Skeletal muscle cell (primary cell): ENCODE measurements around the gene LGMN.

Source experiments
- DNase-seq: peaks from one replicate; pipeline ENCODE4 v3.0.0-alpha.2; 2010; ENCODE audit warnings: low read depth
- H3K4me3 ChIP-seq: 2 replicates; pipeline ENCODE4 v1.5.1; 2011; ENCODE audit warnings: low read depth, mild to moderate bottlenecking, control low read depth, low read length, moderate library complexity

LGMN gene

DNA sequence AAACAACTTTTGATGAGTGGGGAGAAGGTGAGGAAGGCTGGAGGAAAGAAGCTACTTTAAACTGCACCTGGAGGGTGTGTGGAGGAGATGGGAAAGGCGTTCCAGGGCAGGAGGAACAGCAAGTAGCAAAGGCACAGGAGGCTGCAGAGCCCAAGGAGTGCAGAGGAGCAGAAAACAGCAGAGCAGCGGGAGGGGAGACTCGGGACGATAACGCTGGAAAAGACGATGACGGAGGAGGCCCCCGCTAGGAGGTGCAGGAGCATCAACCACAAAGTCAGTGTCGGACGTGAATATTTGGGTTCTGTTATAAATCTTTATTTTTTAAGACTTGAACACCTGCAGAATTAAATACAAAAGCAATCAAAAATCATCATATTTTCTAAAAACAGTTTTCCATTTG lies 44.9 kb downstream of the LGMN start:
- H3K4me3 ChIP-seq: no peak overlapping the region
- DNase-seq: no peak

DNA sequence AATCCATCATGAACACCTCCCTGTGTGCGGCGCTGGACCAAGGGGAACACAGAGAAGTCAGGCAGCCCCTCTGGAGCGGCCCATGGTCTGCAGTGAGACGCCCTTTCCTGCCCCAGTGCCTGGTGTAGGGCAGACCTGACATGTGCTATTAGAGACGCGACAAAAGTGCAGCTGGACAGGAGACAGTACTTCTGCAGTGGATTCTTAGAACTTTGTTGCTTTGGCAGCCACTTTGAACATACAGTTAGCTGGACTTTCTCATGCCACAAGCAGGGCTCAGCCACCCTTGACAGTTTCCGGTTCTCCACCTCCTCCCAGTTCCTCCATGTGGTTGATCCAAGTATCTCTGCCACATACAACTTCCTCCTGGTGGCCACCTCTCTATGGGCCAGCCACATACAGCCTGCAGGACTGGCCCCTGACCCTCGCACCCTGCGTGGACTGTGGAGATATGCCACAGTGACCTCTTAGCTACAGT lies 45.9 kb downstream of the LGMN start:
- no peak for DNase-seq
- no peak overlapping the region for H3K4me3 ChIP-seq

GRCh38 chr14:92701826-92702225 lies 46.6 kb downstream of the LGMN start:
- H3K4me3 ChIP-seq: no peak overlapping the region
- DNase-seq: no peak

DNA sequence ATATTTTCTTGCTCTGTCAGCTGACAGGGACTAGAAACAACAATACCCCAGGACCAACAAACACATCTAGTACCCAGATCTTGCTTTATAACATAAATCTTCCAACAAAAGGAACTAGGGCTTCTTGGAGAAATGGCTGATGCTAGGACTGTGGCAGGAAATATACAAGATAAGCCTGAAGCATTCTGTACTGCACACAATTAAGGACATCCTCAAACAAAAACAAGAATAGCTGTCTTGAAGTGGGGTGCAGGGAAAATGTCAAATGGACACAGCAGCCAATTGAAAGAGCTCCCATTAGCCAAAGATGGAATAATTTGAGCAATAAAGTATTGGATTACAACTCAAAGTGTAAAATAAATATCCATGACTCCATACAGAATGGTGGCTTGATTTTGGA lies 50.0 kb downstream of the LGMN start:
- no peak for DNase-seq
- H3K4me3 ChIP-seq: no peak overlapping the region

GRCh38 chr14:92696366-92696765 lies 52.1 kb downstream of the LGMN start:
- H3K4me3 ChIP-seq: no peak overlapping the region
- no peak for DNase-seq

DNA sequence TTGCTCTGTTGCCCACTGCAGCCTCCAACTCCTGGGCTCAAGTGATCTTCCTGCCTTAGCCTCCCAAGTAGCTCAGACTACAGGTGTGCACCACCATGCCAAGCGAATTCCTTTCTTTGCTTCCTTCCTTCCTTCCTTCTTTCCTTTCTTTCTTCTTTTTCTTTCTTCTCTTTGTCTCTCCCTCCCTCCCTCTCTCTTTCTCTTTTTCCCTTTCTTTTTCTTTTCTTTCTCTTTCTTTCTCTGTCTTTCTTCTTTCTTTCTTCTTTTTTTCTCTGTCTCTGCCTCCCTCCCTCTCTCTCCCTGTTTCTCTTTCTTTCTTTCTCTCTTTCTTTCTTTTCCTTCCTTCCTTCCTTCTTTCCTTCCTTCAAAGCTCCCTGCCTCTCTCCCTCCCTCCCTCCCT lies 52.9 kb downstream of the LGMN start:
- no peak overlapping the region for H3K4me3 ChIP-seq

GRCh38 chr14:92694807-92695206 lies 53.6 kb downstream of the LGMN start:
- no peak overlapping the region for H3K4me3 ChIP-seq
- DNase-seq: no peak

More for the DNA sequence above, 52.9 kb downstream of the LGMN start:
- DNase-seq: no peak

- no peak for DNase-seq
- H3K4me3 ChIP-seq: no peak overlapping the region
Observed at GRCh38 chr14:92693998-92694795, 54.2 kb downstream of the LGMN start.

GRCh38 chr14:92692822-92693226 lies 55.6 kb downstream of the LGMN start:
- no peak for DNase-seq
- no peak overlapping the region for H3K4me3 ChIP-seq

DNA sequence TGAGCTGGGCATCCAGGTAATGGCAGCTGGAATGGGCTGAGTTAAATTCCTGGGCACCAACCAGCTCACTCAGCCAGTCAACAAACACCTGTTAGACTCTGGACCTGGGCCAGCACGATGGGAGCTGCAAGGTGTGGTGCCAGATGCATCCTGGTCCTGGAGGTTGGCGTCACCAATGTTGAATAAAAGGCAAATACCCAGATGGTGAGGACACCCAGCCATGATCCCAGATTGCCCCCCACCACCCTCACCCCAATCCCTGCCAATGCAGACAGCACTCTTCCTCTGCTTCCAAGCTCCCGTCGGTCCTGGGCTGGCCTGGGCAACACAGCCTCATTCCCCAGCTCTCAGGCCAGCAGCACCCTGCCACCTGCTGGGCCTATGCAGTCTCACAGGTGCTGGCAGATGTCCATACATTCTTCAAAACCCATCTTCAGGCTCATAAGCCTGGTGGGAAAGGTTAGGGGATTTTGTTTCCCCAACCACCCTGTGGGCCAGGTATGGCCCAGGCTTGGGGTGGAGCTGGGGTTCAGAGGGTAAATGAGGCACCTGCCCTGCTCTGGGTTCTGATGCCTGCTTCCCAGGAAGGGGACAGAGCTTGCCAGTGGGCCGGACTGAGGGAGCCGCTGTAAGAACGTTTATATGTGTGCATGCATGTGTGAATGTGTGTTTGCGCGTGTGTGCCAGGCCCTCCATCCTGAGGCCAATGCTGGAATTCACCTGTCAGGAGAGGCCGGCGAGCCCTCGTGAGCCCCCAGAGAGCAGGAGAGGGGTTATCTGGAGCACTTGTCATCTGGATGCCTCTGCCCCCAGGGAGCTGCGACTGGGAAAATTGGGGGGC lies 58.0 kb downstream of the LGMN start:
- no peak overlapping the region for H3K4me3 ChIP-seq
- DNase-seq: peak; percentile 22

- H3K4me3 ChIP-seq: no peak overlapping the region
- DNase-seq: no peak
Observed at GRCh38 chr14:92688434-92689375, 59.7 kb downstream of the LGMN start.

GRCh38 chr14:92687681-92688433 lies 60.6 kb downstream of the LGMN start:
- no peak for DNase-seq

GRCh38 chr14:92686900-92687427 lies 61.5 kb downstream of the LGMN start:
- DNase-seq: no peak
- H3K4me3 ChIP-seq: peak overlapping the region; percentile 29

More at GRCh38 chr14:92687681-92688433, 60.6 kb downstream of the LGMN start:
- no peak overlapping the region for H3K4me3 ChIP-seq

- no peak for DNase-seq
- no peak overlapping the region for H3K4me3 ChIP-seq
Observed at GRCh38 chr14:92686411-92686899, 62.0 kb downstream of the LGMN start.

GRCh38 chr14:92685784-92686355 lies 62.6 kb downstream of the LGMN start:
- no peak overlapping the region for H3K4me3 ChIP-seq
- no peak for DNase-seq

DNA sequence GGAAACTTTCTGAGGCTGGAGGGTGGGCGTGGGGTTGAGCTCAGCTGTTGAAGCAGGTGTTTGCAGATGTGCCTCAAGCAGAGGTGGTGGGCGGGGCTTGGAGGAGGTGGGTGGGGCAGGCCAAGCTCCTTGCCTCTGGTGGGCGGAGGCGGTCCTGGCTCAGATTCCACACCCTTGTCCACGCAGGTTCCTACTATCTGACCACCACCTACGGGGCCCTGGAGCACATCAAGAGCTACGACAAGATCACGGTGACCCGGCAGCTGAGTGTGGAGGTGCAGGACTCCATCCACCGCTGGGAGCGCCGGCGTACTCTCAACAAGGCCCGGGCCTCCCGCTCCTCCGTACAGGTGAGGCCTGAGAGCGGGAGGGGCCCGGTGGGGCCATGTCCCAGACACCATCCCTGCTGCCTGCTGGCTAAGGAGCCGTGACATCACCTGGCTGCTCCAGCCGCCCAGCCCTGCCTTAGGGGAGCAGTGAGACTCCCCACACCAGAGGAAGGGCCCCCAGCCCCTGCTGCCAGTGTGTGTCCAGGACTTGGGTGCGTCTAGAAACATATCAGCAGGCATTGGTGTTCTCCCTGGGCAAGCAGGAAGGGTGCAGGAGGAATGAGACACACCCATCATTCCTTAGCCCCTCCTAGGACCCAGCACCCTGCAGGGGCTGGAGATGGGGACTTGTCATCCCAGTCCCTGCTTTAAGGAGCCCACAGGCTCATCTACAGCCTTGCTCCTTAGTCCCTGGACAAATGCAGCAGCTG lies 63.4 kb downstream of the LGMN start:
- H3K4me3 ChIP-seq: no peak overlapping the region
- DNase-seq: no peak

- DNase-seq: no peak
- no peak overlapping the region for H3K4me3 ChIP-seq
Observed at GRCh38 chr14:92683041-92683440, 65.4 kb downstream of the LGMN start.
